GM18870 (cell line): ENCODE measurements around the gene PARD6G.
"Not testable (repeated sequence)": the region's sequence is repeated elsewhere in the genome, so short reads cannot be mapped to it uniquely, and the experiment has no call there.

ENCODE experiments used
- ATAC-seq: cut with Tn5 transposase; IDR thresholded peaks from one replicate; pipeline ENCODE4 v1.9.1; 2021; ENCODE audit warnings: moderate library complexity; ENCODE audit not compliant: unreplicated experiment

The PARD6G gene

DNA sequence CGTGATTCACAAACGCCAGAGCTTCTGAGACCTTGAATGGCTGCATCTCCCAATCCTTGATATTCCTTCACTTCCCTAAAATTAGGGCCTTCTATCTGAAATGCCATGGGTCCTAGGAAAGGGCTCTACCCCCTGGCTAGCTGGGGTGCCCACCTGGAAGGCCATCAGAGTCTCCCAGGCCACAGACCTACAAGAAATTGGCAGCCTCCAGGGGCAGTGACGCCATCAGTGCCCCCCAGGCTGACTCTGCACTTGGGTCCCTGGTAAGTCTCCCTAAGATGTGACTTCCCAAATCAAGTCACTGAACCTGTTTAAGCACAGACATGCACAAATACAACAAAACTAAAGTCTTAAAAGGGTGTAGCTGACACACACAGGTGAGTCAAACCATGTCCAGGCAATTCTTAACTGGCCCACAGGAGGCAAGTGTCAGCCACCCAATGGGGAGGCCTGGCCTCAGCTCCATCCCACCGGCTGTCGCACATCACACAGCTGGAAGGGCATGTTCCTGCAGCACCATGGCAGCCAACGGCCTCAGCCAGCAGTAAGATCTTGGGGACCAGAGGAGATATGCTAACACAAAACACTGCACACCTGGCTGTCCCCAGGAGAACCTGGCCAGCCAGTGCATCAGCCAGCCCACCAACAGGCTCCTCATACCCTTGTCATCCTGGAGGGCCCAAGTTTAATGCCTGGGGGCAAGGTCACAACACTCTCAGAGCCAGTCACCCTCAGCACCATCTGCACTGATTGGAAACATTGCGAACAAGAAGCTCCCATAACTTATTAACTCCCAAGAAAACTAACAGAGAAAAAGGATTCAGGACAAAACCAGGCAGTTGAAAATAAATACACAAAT, 5.2 kb downstream of the PARD6G start:
- no peak for ATAC-seq

DNA sequence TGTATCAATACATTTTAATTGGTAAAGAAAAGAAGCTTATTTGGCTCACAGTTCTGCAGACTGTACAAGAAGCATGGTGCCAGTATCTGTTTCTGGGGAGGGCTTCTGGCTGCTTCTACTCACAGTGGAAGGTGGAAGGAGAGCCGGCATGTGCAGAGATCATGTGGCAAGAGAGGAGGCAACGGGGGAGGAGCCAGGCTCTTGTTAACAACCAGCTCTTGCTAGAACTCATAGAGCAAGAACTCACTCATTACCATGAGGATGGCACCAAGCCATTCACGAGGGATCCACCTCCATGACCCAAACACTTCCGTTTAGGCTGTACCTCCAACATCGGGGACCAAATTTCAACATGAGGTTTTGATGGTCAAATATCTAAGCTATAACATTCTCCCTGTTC, 7.5 kb downstream of the PARD6G start:
- ATAC-seq: no peak

DNA sequence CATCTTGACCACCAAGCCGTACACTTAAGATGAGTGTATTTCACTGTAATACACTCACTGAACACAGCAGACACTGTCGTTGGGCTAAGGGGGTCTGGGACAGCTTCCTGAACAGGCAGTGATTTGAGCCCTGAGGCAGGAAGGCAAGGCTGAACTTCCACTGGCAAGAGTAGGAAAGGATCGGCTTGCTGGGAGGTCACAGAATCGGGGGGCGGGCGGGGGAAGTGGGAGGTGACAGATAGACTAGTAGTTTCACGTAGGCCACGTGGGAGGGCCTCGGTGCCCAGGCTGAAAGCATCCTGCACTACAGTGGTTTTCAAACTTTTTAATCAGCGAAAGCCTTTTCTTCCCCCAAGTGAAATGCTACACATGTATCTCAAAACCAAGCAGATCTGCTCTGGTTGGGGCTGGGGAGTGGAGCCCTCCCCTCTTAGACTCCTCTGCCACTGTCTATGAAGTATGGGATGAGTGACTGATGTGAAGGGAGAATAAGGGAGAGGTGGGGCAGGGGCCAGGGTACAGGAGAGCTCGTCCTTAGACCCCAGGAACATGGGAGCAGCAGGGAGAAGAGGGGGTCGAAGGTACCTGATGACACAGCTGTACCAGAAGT, 8.6 kb downstream of the PARD6G start:
- ATAC-seq: no peak

DNA sequence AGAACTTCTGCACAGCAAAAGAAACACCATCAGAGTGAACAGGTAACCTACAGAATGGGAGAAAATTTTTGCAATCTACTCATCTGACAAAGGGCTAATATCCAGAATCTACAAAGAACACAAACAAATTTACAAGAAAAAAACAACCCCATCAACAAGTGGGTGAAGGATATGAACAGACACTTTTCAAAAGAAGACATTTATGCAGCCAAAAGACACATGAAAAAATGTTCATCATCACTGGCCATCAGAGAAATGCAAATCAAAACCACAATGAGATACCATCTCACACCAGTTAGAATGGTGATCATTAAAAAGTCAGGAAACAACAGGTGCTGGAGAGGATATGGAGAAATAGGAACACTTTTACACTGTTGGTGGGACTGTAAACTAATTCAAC, 9.8 kb downstream of the PARD6G start:
- ATAC-seq: not testable (repeated sequence)

DNA sequence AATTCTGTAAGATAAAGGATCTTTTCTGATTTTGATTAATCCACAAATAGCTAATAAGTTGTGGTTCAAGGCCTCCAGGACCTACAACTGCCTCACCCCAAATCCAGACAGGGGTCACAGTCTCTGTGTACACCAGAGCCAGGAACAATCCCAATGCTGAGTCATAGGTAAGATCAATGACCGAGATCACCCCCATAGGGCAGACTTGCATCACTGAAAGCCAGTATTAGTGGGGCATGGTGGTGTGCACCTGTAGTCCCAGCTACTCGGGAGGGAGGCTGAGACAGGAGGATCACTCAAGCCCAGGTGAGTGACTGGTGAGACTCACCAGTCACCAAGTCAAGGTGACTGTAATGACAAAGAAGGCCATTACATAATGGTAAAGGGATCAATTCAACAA, 12.9 kb downstream of the PARD6G start:
- no peak for ATAC-seq

DNA sequence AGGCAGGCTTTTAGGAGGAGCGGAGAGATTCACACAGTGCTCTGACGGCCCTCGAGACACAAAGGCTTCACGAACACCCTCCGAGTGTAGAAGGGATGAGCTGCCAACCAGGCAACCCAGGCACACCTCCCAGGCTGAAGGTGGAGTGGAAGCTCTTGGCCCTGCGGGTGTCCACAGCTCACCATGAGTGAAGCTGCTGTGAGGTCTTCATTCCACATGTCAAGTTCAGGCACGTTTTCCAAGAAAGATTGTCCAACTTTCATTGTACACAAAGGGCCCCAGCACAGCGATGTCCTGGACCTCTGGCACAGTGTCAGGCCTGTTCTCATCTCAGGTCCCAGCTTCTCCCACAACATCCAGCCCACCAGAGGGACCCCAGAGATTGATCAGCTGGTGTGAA, 13.4 kb downstream of the PARD6G start:
- ATAC-seq: no peak

DNA sequence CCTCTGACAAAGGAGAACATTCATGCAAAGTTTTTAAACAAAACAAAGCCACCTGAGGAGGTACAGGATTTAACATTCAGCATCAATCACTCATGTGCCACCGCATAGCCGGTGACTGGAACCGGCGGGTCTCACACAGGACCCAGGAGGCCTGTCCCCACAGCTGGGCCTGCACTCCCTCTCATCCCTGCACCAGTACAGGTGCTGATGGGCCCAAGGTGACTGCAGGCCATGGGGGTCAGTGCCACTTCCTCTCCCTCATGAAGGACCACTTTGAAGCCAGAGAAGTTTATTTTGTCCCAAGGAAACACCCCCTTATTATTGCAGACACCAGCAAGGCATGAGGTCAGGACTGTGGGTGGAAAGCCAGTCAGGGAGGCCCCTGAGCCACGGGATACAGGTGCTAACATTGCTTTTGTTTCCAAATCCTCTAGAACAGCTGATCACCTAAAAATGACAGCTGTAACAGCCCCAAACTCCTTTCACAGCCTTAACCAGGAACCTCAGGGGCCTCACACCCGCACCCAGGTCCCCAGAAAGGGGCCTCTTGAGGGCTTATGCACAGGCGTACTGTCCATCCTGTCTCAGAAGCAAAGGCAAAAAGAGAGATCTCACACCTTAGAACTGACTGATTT, 14.0 kb downstream of the PARD6G start:
- no peak for ATAC-seq

DNA sequence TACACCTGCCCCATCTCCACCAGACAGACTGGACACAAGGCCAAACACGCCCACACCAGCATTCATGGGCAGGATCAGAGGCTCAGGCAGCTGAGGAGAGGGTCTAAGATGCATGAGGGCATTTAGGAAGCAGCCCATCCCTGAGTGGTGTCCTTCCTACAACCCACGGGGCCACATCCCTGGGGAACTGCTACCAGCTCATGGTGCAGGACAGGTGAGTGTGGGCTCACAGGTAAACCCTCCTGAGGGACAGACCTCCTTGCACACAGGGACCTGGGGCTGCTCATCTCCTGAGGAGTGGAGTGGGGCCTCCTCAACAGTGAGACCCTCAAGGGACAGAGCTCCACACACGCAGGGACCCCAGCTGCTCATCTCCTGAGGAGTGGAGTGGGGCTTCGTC, 14.6 kb downstream of the PARD6G start:
- ATAC-seq: no peak

DNA sequence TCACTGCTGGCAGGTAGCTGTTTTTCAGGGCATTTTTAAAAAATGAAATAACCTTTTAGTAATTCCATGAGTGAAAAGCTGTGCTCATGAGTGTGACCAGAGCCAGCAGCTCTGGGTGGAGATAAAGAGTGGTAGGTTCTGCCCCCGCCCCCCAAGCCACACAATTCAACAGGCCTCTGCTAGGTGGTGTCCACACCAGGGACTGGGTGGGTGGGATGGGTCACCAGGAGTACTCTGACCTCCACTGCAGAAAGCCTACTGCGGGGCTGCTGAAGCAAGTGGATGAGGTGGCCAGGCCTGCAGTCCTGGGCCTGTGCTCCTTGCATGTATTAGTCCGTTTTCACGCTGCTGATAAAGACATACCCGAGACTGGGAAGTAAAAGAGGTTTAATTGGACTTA, 15.3 kb downstream of the PARD6G start:
- no peak for ATAC-seq

DNA sequence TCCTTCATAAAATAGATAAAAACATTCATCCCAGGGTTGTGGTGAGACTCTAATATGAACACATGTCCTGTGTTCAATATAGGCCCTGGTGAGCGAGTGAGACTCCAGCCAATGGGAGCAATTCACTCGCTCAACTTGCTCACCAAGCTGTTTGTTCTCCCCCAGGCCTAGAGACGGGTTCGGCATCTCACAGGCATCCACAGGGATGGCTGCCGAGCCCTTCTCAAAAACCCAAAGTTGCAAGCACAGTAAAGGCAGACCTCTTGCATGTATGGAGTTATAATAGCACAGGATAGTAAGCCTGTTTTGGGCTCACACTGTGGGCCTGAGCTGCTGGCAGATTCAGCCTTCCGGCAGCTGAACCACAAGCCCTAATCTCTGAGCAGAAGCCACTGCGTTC, 15.7 kb downstream of the PARD6G start:
- no peak for ATAC-seq

DNA sequence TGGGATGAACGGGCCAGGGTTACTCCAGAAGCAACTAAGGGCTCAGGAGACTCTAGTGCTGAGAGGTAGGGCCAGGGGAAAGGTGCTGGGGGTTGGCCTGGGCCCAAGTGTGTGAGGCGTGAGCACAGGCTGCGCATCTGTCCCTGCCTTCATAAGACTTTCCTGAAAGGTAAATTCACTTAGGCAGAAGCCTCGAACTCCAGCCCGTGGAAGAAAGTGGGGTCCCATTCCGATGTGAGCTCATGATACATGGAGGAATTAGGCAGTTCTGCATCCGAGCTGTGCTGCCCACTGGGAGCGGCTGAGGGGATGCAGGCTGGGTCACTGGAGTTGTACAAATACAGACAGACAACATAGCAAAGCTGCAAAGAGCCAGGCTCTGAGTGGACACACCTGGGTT, 16.2 kb downstream of the PARD6G start:
- ATAC-seq: no peak

DNA sequence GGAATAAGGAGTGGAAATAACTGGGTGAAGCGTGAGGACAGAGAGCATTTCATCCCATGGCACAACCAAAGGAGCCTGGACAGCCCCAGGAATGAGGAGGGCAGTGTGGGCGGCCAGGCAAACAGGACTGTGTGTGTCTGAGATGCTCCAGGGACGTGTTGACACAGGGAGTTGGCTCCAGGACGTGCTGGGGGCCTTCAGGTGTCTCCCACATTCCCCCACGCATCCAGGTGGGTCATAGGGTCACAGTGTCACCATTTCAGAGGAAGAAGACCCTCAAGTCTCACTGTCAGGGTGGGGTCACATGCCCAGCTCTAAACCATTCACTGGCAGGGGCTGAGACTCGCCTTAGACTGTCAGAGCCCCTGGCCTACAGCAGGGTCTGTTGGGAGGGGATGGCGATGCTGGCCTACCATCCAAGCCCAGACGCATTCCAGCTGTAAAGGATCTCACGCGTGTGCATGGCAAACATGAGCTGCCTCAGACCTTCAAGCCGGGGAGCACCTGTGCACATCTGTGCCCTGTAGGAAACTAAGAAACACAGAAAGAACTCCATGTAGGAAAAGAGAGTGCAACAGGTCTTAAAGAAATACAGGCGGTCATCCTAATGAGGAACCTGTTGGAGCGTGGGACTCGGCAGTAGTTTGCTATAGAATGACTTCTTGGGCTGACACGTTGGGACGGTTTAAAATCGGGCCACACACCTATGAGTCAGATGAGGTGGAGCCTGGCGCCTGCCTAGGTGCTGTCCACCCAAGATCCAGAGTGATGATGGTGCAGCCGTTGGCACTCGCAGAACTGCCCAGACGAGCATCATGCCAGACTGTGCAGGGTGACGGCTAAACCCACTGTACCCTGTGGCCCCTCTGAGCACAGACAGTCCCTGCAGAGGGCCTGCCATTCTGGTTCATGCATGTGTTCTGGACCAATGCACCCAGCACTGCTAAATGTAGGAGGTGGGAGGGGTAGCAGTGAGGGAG, 17.3 kb downstream of the PARD6G start:
- ATAC-seq: no peak

DNA sequence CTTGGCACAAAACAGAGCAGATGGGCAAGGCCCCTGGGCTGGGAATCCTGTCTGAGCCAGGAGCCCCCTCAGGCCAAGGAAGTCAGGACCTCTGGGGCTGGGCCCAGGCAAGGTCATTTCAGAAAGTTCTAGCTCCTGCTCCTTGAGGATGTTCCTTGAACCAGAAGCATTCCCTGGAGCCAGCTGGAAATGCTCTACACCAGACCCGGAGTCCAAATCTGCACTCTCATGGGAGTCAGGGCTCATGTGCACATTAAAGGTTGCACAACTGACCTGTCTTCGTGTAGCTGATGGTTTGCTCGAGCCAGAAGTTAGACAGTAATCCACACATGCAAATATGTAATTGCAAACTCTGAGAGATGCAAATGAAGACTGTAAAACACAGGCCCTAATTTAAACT, 18.0 kb downstream of the PARD6G start:
- ATAC-seq: no peak

DNA sequence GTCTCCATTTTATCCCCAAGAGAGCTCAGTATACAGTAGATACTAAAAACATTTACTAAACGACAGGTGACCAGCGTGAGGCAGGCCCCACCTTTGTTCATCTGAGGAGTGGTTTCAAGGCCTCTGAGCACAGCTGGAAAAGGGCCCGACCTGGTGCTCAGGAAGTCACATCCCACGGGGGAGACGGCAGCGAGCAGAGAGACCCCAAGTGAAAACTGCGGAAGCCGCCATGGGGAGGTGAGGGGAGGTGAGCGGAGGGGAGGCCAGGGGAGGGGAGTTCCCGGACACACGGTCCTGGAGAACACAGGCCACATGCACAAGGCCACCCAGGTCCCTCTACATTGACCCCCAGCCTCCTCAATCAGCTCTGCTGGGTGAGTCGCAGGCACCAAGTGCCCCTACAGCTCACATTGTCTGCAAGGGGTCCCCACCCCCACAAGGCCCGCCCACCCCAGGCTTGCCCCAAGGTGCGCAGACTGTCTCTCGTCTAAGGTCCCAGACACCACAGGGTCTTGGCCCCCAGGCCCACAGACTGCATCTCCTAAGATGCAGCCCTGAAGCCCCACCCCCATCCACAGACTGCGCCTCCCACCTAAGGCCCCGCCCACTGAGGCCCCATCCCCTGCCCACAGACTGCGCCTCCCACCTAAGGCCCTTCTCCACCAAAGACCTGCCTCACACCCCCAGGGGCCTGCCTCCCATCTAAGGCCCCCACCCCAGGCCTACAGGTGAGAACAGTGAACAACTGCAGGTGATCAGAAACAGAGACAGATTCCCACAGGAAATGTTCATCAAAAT, 19.1 kb downstream of the PARD6G start:
- no peak for ATAC-seq

DNA sequence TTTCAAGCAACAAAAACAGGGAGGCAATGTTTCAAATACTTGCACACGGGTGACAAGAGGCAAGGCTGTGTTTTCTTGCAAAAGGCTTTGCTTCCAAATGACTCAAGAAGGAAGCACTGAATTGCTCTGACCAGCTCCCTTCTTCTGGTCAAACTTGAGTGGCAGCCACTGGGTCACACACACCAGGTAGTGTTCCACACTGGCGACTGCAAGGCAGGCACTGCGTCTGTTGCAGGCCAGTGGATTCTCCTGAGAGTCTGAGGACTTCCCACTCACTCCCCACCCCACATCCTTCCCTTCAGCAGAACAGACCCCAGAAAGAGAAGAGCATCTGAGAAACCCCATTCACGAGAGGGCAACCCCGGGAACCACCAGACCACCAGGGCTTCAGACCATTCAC, 19.8 kb downstream of the PARD6G start:
- ATAC-seq: no peak

DNA sequence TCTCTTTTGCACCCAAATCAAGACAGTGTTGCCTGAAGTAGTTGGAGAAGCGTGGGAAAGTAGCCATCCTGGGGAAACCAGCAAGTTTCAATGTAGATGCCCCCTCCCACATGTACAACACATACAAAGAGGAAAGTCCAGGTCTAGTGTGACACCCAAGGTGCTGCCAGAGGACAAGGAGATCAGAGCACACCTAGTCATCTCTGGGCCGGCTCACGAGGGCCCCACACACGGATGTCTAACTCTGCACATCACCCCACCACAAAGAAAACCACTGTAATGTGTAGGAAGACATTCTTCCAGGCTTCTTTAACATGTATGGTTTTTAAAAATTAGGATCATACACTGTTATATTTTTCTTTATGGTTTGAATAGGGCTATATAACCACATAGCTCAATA, 21.6 kb downstream of the PARD6G start:
- no peak for ATAC-seq

DNA sequence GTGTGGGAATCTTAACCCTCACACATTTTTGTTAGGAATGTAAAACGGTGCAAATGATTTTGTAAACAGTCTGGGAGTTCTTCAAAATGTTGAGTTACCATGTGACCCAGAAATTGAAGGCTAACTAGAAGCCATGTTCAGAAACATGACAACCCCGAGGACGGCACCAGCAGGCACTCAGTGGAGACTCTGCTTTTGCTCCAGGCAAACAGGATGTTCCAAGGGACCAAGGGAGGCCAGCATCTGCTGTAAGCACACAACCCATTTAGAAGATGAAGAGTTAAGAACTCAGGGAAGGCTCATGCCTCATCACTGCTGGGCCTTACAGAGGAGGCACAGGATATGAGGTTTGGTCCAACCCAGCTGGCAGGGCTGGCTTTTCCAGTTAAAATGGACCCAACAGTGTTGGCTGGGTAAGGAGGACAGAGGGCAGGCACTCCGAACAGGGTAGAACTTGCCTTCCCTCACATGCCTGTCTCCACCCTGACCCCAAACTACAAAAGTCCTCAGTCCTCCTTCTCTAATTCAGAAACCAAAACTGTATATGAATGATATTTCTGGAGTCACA, 23.6 kb downstream of the PARD6G start:
- no peak for ATAC-seq

DNA sequence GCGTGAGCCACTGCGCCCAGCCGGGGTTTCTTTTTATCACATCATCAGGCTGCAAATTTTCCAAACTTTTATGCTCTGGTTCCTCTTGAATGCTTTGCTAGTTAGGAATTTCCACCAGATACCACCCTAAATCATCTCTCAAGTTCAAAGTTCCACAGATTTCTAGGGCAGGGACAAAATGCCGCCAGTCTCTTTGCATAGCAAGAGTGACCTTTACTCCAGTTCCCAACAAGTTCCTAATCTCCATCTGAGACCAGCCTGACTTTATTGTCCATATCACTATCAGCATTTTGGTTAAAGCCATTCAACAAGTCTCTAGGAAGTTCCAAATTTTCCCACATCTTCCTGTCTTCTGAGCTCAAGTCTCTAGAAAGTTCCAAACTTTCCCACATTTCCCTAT, 27.8 kb downstream of the PARD6G start:
- ATAC-seq: not testable (repeated sequence)

DNA sequence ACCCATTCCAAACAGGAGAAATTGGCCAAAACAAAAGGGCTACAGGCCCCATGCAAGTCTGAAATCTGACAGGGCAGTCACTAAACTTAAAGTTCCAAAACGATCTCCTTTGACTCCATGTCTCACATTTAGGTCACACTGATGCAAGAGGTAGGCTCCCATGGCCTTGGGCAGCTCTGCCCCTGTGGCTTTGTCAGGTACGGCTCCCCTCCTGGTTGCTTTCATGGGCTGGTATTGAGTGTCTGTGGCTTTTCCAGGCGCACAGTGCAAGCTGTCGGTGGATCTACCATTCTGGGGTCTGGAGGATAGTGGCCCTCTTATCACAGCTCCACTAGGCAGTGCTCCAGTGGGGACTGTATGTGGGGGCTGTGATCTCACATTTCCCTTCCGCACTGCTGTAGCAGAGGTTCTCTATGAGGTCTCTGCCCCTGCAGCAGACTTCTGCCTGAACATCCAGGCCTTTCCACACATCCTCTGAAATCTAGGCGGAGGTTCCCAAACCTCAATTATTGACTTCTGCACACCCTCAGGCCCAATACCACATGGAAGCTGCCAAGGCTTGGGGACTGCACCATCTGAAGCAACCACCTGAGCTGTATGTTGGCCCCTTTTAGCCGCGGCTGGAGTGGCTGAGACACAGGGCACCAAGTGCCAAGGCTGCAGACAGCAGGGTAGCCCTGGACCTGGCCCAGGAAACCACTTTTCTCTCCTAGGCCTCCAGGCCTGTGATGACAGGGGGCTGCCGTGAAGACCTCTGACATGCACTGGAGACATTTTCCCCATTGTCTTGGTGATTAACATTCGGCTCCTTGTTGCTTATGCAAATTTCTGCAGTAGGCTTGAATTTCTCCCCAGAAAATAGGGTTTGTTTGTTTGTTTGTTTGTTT, 28.7 kb downstream of the PARD6G start:
- no peak for ATAC-seq
